HUES64 (cell line): Measurements from ENCODE around the gene LYRM4.
"Not testable (repeated sequence)": the region's sequence is repeated elsewhere in the genome, so short reads cannot be mapped to it uniquely, and the experiment has no call there.

Experiments
- H3K27ac ChIP-seq: 2 replicates; pipeline ENCODE4 v1.7.0; 2013; ENCODE audit warnings: low read depth, low read length, inconsistent platforms
- H3K27me3 ChIP-seq: 2 replicates; pipeline ENCODE4 v1.6.1; 2013; ENCODE audit warnings: mild to moderate bottlenecking, low read length; ENCODE audit not compliant: insufficient read depth
- H3K36me3 ChIP-seq: 2 replicates; pipeline ENCODE4 v1.6.1; 2013; ENCODE audit warnings: mild to moderate bottlenecking, low read length; ENCODE audit not compliant: insufficient read depth
- H3K4me1 ChIP-seq: 2 replicates; pipeline ENCODE4 v1.6.1; 2013; ENCODE audit warnings: mild to moderate bottlenecking, low read length, moderate library complexity; ENCODE audit not compliant: insufficient read depth
- H3K4me3 ChIP-seq: 2 replicates; pipeline ENCODE4 v1.5.1; 2013; ENCODE audit warnings: mild to moderate bottlenecking, low read length, moderate library complexity
- H3K9ac ChIP-seq: 2 replicates; pipeline ENCODE4 v1.6.1; 2013; ENCODE audit warnings: mild to moderate bottlenecking, low read depth, low read length
- H3K9me3 ChIP-seq: 2 replicates; pipeline ENCODE4 v1.6.1; 2013; ENCODE audit warnings: low read depth, low read length; ENCODE audit not compliant: insufficient read depth
- WGBS: fragments of 150-250, 120-280 bp; methylation state at CpG from one replicate; pipeline ENCODE4 v1.1.7; 2013; ENCODE audit warnings: missing lambda C conversion rate; 5-methylcytosine and 5-hydroxymethylcytosine counted together

The LYRM4 gene

GRCh38 chr6:5067305-5067704 is 193.4 kb downstream of the LYRM4 start:
- 92% methylated on average over 3 of the region's 3 CpGs for WGBS
- no peak overlapping the region for H3K9ac ChIP-seq

GRCh38 chr6:5066456-5067093 is 194.2 kb downstream of the LYRM4 start:
- Histone ChIP-seq H3K9me3 (0 out of 2 replicates have a peak, but pooled peaks cover 5% of the 10 kb centered on the region), H3K27me3 (no peaks in the 10 kb centered on the region), H3K9ac (no peak overlapping the region), H3K4me1 (no peaks in the 10 kb centered on the region), H3K36me3 (no peaks in the 10 kb centered on the region), H3K4me3 (no peak overlapping the region), H3K27ac (no peak overlapping the region)
- 96% methylated on average over 23 of the region's 24 CpGs for WGBS

More at GRCh38 chr6:5067305-5067704, 193.4 kb downstream of the LYRM4 start:
- Histone ChIP-seq H3K27me3 (no peaks in the 10 kb centered on the region), H3K27ac (no peak overlapping the region), H3K36me3 (no peaks in the 10 kb centered on the region), H3K4me3 (no peak overlapping the region), H3K9me3 (0 out of 2 replicates have a peak, but pooled peaks cover 5% of the 10 kb centered on the region), H3K4me1 (no peaks in the 10 kb centered on the region)

GRCh38 chr6:5063617-5064016 is 197.1 kb downstream of the LYRM4 start:
- Histone ChIP-seq H3K27me3 (no peaks in the 10 kb centered on the region), H3K9me3 (0 out of 2 replicates have a peak, but pooled peaks cover 5% of the 10 kb centered on the region), H3K27ac (no peak overlapping the region), H3K36me3 (no peaks in the 10 kb centered on the region), H3K4me3 (no peak overlapping the region), H3K9ac (no peak overlapping the region), H3K4me1 (no peaks in the 10 kb centered on the region)
- WGBS, result 92% methylated on average over 8 of the region's 8 CpGs

GRCh38 chr6:5061152-5061551 is 199.6 kb downstream of the LYRM4 start:
- no peaks in the 10 kb centered on the region for H3K27me3 ChIP-seq
- WGBS, result 90% methylated on average over 3 of the region's 3 CpGs
- H3K36me3 ChIP-seq, result no peaks in the 10 kb centered on the region
- no peak overlapping the region for H3K27ac ChIP-seq
- no peaks in the 10 kb centered on the region for H3K9me3 ChIP-seq
- H3K4me1 ChIP-seq, result no peaks in the 10 kb centered on the region
- no peak overlapping the region for H3K9ac ChIP-seq
- H3K4me3 ChIP-seq, result no peak overlapping the region

GRCh38 chr6:5060439-5060838 is 200.3 kb downstream of the LYRM4 start:
- WGBS, result 93% methylated on average over 9 of the region's 9 CpGs
- not testable (repeated sequence) for H3K4me3 ChIP-seq, H3K36me3 ChIP-seq, H3K27ac ChIP-seq, H3K4me1 ChIP-seq, H3K9ac ChIP-seq, H3K9me3 ChIP-seq, H3K27me3 ChIP-seq

GRCh38 chr6:5059036-5059896 is 201.5 kb downstream of the LYRM4 start:
- no peaks in the 10 kb centered on the region for H3K27me3 ChIP-seq
- no peaks in the 10 kb centered on the region for H3K9me3 ChIP-seq
- no peaks in the 10 kb centered on the region for H3K36me3 ChIP-seq
- no peak overlapping the region for H3K9ac ChIP-seq
- H3K27ac ChIP-seq, result no peak overlapping the region
- H3K4me1 ChIP-seq, result 0 out of 2 replicates have a peak, but pooled peaks cover 4% of the 10 kb centered on the region
- 96% methylated on average over 11 of the region's 11 CpGs for WGBS
- H3K4me3 ChIP-seq, result no peak overlapping the region
